Tongue (tissue), 2 donors: ENCODE measurements around the gene CATSPERZ. TPM values are rescaled to one million over a fixed set of nuclear protein-coding genes. Genes with fewer than 3 reads are reported as not detected.
A peak's percentile ranks its signal among the peaks of the same experiment; 100 is the strongest.

Experiments
- DNase-seq: peaks from one replicate; pipeline ENCODE4 v3.0.0-alpha.2; 2015
- total RNA-seq: library from RNA; depleted of rRNA; stranded (reverse); fragments of >200 nt; gene quantifications from one replicate; pipeline ENCODE4 v1.2.3, GENCODE V29; 2014

The CATSPERZ gene
- total RNA-seq = not detected

GRCh38 chr11:64299847-64300648 lies at the start of gene CATSPERZ:
Gene CATSPERZ (plus strand): TSS chr11:64300358. CDS start chr11:64300411, 53 bp downstream.
- no peak for DNase-seq

- DNase-seq = no peak
Measured at GRCh38 chr11:64250415-64251015, 49.6 kb upstream of the CATSPERZ start.

- DNase-seq = peak; percentile 62
Measured at GRCh38 chr11:64251016-64251752, 49.0 kb upstream of the CATSPERZ start, which contains the start of gene PLCB3. Gene PLCB3 (plus strand): TSS chr11:64251530. CDS start chr11:64251650, 120 bp downstream.

GRCh38 chr11:64251753-64252002 lies 48.5 kb upstream of the CATSPERZ start:
- no peak for DNase-seq

DNA sequence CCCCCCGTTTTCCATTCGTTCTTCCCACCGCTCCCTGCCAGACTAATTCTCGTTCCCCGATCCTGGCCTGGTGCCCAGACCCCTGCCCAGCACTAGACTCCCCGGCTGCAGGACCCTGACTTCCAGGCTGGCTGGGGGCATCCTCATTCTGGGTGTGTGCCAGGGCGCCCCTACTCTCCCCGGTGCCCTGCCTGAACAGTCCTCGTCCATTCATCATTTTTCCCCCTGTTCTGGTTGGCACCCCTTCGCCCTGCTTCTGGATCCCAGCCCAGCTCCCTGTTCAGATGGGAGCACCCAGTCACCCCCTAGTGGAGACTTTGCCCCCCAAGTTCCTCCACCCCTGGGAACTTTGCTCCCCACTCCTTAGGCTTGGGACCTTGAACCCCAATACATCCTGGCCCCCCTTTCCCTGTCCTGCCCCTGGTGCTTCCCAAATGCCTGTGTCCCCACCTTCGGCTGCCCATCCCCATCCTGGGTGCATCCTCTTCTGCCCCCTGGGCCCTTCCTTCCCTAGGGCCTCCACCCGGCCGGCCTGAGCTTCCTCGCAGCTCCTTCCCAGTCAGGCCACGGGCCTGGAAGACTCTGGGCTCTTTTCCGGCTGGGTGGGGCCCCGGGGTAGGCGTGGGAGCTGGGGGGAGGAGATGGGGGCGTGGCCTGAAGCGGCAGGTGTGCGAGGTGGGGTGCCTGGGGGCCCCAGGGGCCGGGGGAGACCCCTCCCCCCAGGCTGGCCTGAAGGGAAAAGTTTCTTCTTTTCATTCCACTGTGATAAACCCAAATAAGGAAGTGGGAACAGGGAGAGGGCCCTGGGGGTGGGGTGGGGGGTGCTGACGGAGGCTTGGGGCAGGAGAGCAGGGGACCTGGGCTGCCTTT lies 47.9 kb upstream of the CATSPERZ start:
- no peak for DNase-seq

DNA sequence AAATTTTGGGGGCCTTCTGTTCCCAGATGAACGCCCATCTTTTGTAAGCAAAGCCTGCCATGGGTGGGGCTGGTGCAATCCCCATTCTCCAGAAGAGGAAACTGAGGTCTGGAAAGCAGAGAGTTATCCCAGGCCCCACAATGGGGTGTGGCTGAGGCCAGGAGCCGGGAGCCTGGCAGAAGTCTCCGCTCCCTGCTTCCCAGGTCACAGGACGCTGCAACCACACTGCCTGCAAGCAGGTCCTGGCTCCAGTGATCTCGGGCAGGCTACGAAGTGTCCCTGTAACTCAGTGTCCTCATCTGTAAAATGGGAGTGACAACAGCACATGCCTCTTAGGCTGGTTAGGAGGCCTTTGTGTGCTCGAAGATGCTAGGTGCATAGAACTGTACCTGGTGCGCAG lies 47.1 kb upstream of the CATSPERZ start:
- DNase-seq = no peak

- no peak for DNase-seq
Measured at GRCh38 chr11:64253481-64253880, 46.7 kb upstream of the CATSPERZ start.

- no peak for DNase-seq
Measured at GRCh38 chr11:64254326-64254725, 45.8 kb upstream of the CATSPERZ start.

GRCh38 chr11:64255135-64256128 lies 44.7 kb upstream of the CATSPERZ start:
- no peak for DNase-seq

DNA sequence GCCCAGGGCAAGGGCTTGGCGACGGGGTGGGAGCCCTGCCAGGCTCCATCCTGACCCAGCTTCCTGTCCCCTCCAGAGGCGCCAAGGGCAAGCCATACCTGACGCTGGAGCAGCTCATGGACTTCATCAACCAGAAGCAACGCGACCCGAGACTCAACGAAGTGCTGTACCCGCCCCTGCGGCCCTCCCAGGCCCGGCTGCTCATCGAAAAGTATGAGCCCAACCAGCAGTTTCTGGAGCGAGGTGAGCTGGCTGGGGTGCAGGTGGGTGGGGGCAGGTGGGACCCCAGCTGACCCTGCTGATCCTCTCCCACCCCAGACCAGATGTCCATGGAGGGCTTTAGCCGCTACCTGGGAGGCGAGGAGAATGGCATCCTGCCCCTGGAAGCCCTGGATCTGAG lies 43.9 kb upstream of the CATSPERZ start:
- DNase-seq = no peak

DNA sequence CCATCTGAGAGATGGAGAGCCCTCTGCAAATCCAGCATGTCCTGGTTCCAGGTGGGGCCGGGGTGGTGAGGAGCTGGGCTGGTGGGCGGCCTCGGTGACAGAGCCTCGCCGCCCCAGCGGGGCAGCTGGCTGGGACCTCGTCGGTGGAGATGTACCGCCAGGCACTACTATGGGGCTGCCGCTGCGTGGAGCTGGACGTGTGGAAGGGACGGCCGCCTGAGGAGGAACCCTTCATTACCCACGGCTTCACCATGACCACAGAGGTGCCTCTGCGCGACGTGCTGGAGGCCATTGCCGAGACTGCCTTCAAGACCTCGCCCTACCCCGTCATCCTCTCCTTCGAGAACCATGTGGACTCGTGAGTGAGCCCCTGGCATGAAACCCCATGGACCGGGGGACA lies 41.8 kb upstream of the CATSPERZ start:
- no peak for DNase-seq

DNA sequence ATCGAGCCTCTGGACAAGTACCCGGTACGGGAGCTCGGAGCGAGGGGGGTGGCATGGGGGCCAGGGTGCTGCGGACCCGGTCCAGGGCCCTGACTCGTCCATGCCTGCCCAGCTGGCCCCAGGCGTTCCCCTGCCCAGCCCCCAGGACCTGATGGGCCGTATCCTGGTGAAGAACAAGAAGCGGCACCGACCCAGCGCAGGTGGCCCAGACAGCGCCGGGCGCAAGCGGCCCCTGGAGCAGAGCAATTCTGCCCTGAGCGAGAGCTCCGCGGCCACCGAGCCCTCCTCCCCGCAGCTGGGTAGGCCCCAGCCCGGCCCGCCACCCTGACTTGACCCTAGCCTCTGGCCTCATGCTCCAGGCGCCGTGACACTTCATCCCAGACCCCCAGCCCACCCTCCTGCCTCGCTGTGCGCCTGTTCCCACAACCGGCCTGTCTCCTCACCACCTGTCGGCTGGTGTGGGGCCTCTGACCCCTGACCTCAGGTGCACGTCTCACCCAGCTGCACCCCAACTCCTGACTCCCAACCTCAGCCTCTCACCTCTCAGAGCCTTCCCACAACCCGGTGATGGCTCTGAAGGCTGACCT lies 41.1 kb upstream of the CATSPERZ start:
- no peak for DNase-seq

GRCh38 chr11:64259533-64260067 lies 40.6 kb upstream of the CATSPERZ start:
- no peak for DNase-seq

GRCh38 chr11:64260147-64260708 lies 39.9 kb upstream of the CATSPERZ start:
- no peak for DNase-seq

GRCh38 chr11:64261556-64262080 lies 38.5 kb upstream of the CATSPERZ start:
- no peak for DNase-seq

DNA sequence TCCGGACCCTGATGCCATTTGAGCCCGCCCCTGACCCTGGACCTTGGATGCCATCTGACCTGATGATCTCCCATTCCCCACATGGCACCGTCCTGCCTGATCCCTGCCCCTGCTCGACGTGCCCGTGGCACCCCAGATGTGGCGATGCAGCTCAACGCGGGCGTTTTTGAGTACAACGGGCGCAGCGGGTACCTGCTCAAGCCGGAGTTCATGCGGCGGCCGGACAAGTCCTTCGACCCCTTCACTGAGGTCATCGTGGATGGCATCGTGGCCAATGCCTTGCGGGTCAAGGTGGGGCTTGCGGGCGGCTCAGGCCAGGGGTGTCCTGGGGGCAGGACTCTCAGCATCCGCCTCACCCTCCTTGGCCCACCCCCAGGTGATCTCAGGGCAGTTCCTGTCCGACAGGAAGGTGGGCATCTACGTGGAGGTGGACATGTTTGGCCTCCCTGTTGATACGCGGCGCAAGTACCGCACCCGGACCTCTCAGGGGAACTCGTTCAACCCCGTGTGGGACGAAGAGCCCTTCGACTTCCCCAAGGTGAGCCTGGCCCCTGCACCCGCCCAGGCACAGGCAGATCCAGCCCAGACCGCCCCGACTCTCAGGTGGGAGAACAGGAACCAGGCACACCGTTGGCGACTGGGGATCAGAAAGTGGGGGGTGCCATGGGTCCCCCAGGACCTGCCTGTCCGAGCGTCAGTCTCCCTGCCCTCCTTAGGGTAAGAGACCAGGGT lies 37.7 kb upstream of the CATSPERZ start:
- no peak for DNase-seq

- no peak for DNase-seq
Measured at GRCh38 chr11:64263021-64263946, 36.9 kb upstream of the CATSPERZ start.

GRCh38 chr11:64263947-64264317 lies 36.2 kb upstream of the CATSPERZ start:
- no peak for DNase-seq
